ENCODE measurements around the gene AXIN2. TPM values are rescaled to one million over a fixed set of nuclear protein-coding genes. Genes with fewer than 3 reads are reported as not detected.

Gene AXIN2
- total and polyA plus RNA-seq, 2 donors = 9.8 to 27.1 TPM

DNA sequence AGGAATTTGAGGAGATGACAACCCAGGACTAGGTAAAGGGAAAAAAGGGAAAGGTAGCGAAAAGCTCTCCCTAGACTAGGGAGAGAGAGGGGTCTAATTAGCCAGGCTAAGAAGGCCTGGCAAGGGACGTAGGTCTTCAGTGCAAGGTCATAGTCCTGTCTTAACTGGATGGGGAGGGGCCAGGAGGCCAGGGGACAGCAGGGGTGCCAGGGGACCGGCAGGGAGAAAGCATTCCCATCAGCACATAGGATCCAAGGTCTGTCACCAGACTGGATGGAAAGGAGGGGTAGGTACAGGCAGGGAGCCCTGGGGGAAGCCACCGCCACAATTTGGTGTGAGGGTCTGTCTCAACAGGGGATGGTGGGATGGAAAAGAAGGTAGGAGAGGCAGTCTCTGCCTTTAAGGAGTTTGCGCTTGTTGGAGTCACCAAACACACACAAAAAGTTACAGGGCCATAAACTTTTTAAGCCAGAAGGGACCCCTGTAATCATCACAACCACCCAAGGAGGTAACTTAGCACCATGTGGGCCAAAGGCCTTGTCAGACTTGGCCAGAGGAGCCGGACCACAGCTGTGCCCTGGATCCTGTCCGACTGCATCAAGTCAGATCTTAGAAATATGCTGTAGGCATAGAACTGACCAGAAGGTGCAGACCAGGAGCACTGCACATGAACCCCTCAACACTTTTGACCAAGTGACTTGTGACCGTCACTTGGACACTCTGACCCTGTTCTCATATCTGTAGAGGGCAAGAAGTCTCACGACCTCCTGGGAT is 10.0 kb downstream of the AXIN2 start:
- Histone ChIP-seq H3K4me1 (ENCODE audit: control insufficient read depth in 2 of 2, insufficient read depth in 2 of 2, low read length in 2 of 2) (peaks cover 27 to 54% of the 10 kb centered on the region in 2 donors), H3K36me3 (ENCODE audit: control insufficient read depth in 2 of 2, insufficient read depth in 2 of 2, low read length in 1 of 2) (peaks cover 57 to 79% of the 10 kb centered on the region in 2 donors), H3K4me3 (ENCODE audit: low read length in 2 of 2) (no peak overlapping the region), H3K27me3 (ENCODE audit: control insufficient read depth in 2 of 2, insufficient read depth in 1 of 2, low read length in 1 of 2) (no peaks in the 10 kb centered on the region), H3K27ac (ENCODE audit: low read depth in 1 of 2, low read length in 1 of 2) (no peak overlapping the region), H3K9me3 (ENCODE audit: control insufficient read depth in 2 of 2, insufficient read depth in 1 of 2, low read length in 1 of 2) (no peaks in the 10 kb centered on the region)
- WGBS = 95% methylated on average over 9 of the region's 9 CpGs
- no peak for DNase-seq (ENCODE audit: low read depth in 6 of 9, low spot score in 9 of 9)

DNA sequence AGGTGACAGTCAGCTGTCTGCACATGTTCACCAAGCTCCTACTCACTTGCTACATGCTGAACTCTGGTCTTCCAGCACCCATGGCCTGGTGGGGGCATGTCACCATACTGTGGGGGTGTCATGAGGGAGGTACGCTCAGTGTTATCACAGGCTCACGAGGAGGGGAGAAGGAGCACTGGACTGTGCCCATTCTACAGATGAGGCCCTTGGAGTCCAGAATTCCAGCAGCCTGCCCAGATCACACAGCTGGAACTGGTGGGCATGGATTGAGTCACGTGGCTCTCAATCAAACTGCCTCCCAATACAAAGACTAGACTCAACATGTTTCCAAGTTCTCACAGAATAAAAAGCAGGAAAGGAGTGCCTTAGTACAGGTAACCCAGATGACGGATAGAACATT is 10.7 kb downstream of the AXIN2 start:
- peaks cover 64 to 86% of the 10 kb centered on the region in 2 donors for H3K36me3 ChIP-seq (ENCODE audit: control insufficient read depth in 2 of 2, insufficient read depth in 2 of 2, low read length in 1 of 2)
- DNase-seq (ENCODE audit: low read depth in 6 of 9, low spot score in 9 of 9) = no peak
- WGBS = 98% methylated on average over 4 of the region's 4 CpGs
- H3K9me3 ChIP-seq (ENCODE audit: control insufficient read depth in 2 of 2, insufficient read depth in 1 of 2, low read length in 1 of 2) = no peaks in the 10 kb centered on the region
- H3K27me3 ChIP-seq (ENCODE audit: control insufficient read depth in 2 of 2, insufficient read depth in 1 of 2, low read length in 1 of 2) = no peaks in the 10 kb centered on the region
- H3K27ac ChIP-seq (ENCODE audit: low read depth in 1 of 2, low read length in 1 of 2) = no peak overlapping the region
- peaks cover 22 to 58% of the 10 kb centered on the region in 2 donors for H3K4me1 ChIP-seq (ENCODE audit: control insufficient read depth in 2 of 2, insufficient read depth in 2 of 2, low read length in 2 of 2)
- no peak overlapping the region for H3K4me3 ChIP-seq (ENCODE audit: low read length in 2 of 2)

DNA sequence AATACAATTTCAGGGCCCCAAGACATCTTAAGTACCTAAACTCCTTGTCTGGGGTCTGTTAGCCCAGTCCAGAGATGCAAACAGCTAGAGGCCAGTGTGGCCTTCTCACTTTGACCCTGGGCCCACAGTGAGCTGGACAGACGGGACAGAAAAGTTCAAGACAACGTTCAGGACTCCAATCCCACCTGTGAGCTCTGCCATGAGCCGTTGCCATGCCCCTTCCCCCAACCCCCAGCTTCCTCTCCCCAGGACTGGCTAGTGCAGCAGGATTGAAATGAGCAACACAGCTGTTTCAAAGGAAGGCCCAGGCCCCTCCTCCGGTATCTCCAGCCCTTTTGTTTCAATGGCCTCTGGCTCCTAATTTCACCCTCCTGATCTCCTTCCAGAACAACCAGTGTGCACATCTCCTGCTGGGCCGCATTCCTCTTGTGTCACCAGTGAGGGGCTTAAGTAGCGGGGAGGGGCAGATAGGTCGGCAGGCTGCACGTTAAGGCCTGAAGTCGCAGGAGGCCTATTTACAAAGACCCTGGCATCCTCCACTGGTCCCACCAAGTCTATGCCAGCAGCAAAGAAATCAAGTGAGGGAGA is 11.3 kb downstream of the AXIN2 start:
- peaks cover 69 to 92% of the 10 kb centered on the region in 2 donors for H3K36me3 ChIP-seq (ENCODE audit: control insufficient read depth in 2 of 2, insufficient read depth in 2 of 2, low read length in 1 of 2)
- no peaks in the 10 kb centered on the region for H3K27me3 ChIP-seq (ENCODE audit: control insufficient read depth in 2 of 2, insufficient read depth in 1 of 2, low read length in 1 of 2)
- WGBS = 93% methylated on average over 9 of the region's 9 CpGs
- peaks cover 21 to 62% of the 10 kb centered on the region in 2 donors for H3K4me1 ChIP-seq (ENCODE audit: control insufficient read depth in 2 of 2, insufficient read depth in 2 of 2, low read length in 2 of 2)
- H3K27ac ChIP-seq (ENCODE audit: low read depth in 1 of 2, low read length in 1 of 2) = no peak overlapping the region
- no peak for DNase-seq (ENCODE audit: low read depth in 6 of 9, low spot score in 9 of 9)
- no peak overlapping the region for H3K4me3 ChIP-seq (ENCODE audit: low read length in 2 of 2)
- no peaks in the 10 kb centered on the region for H3K9me3 ChIP-seq (ENCODE audit: control insufficient read depth in 2 of 2, insufficient read depth in 1 of 2, low read length in 1 of 2)

DNA sequence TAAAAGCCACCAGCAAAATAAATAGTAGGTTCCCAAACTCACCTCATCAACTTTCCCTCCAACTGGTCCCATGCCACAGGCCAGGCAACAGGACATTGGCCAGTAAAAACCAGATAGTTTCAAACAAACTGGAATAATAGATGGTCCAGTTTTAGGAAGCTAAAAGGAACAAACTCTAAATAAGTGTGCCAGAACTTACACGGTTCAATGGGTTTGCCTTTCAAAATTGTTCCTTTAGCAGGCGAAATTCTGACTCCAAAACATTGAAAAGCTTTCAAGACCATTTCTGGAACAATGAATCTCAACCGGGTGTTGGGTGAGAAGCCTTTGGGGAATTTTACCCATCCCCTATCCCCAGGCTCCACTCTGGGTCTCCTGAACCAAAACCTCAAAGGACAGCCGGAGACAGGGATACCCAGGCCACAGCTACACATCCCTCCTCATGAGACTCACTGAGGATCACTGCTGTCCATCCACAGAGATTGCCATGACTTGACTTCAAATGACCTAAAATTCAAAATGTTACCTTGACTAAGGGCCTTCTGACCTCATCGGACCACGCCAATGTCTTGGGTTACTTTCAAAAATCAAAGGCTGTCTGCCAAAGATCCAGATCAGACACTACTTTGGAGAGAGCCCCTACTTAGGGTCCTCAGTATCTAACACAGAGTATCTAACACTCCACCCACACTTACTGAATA is 13.0 kb downstream of the AXIN2 start:
- no peak overlapping the region for H3K27ac ChIP-seq (ENCODE audit: low read depth in 1 of 2, low read length in 1 of 2)
- H3K27me3 ChIP-seq (ENCODE audit: control insufficient read depth in 2 of 2, insufficient read depth in 1 of 2, low read length in 1 of 2) = no peaks in the 10 kb centered on the region
- H3K36me3 ChIP-seq (ENCODE audit: control insufficient read depth in 2 of 2, insufficient read depth in 2 of 2, low read length in 1 of 2) = peaks cover 77 to 94% of the 10 kb centered on the region in 2 donors
- H3K4me3 ChIP-seq (ENCODE audit: low read length in 2 of 2) = no peak overlapping the region
- no peak for DNase-seq (ENCODE audit: low read depth in 6 of 9, low spot score in 9 of 9)
- no peaks in the 10 kb centered on the region for H3K9me3 ChIP-seq (ENCODE audit: control insufficient read depth in 2 of 2, insufficient read depth in 1 of 2, low read length in 1 of 2)
- peaks cover 21 to 70% of the 10 kb centered on the region in 2 donors for H3K4me1 ChIP-seq (ENCODE audit: control insufficient read depth in 2 of 2, insufficient read depth in 2 of 2, low read length in 2 of 2)
- WGBS = 96% methylated on average over 6 of the region's 6 CpGs

DNA sequence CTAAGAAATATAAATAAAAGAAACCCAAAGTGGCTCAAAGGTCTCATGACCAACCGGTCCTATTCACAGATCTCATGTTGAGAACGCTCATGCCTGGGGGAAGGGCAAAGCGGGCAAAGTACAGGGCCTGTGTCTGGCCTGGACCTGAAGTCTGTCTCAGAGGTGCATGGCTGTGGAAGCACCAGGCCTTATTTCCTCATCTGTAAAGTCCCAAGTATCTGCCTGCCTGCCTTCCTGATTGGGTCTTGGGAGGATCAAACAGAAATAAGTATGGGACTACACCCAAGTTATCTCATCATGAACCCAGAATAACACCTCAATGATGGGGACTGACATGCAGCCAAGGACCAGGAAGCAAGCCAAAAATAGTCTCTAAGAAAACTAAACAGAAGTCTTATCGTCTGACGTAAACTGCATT is 14.2 kb downstream of the AXIN2 start:
- Histone ChIP-seq H3K27me3 (ENCODE audit: control insufficient read depth in 2 of 2, insufficient read depth in 1 of 2, low read length in 1 of 2) (no peaks in the 10 kb centered on the region), H3K36me3 (ENCODE audit: control insufficient read depth in 2 of 2, insufficient read depth in 2 of 2, low read length in 1 of 2) (peaks cover 81 to 98% of the 10 kb centered on the region in 2 donors), H3K27ac (ENCODE audit: low read depth in 1 of 2, low read length in 1 of 2) (no peak overlapping the region), H3K4me3 (ENCODE audit: low read length in 2 of 2) (no peak overlapping the region), H3K4me1 (ENCODE audit: control insufficient read depth in 2 of 2, insufficient read depth in 2 of 2, low read length in 2 of 2) (peaks cover 19 to 66% of the 10 kb centered on the region in 2 donors), H3K9me3 (ENCODE audit: control insufficient read depth in 2 of 2, insufficient read depth in 1 of 2, low read length in 1 of 2) (no peaks in the 10 kb centered on the region)
- no peak for DNase-seq (ENCODE audit: low read depth in 6 of 9, low spot score in 9 of 9)
- WGBS = 91% methylated on average over 5 of the region's 5 CpGs

DNA sequence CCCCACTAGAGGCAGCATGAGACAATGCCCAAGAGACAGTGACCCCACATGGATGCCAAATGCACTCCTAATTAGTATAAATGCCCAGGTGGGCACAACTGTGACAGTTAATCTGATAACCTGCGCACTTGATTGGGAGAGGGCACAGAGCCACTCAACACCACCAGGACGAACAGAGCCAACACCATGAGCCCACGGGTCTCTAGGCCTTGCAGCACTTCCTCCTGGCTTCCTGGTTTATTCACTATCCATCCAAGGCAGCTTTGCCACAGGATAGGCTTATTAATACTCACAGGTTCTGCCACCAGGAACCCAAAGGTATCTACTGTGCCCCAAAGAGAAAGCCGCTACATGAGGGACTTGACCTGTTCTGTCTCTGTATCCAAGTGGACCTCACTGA is 14.9 kb downstream of the AXIN2 start:
- no peak for DNase-seq (ENCODE audit: low read depth in 6 of 9, low spot score in 9 of 9)
- Histone ChIP-seq H3K27ac (ENCODE audit: low read depth in 1 of 2, low read length in 1 of 2) (no peak overlapping the region), H3K27me3 (ENCODE audit: control insufficient read depth in 2 of 2, insufficient read depth in 1 of 2, low read length in 1 of 2) (no peaks in the 10 kb centered on the region), H3K4me1 (ENCODE audit: control insufficient read depth in 2 of 2, insufficient read depth in 2 of 2, low read length in 2 of 2) (peaks cover 19 to 60% of the 10 kb centered on the region in 2 donors), H3K4me3 (ENCODE audit: low read length in 2 of 2) (no peak overlapping the region), H3K9me3 (ENCODE audit: control insufficient read depth in 2 of 2, insufficient read depth in 1 of 2, low read length in 1 of 2) (peaks cover 0 to 2% of the 10 kb centered on the region in 2 donors), H3K36me3 (ENCODE audit: control insufficient read depth in 2 of 2, insufficient read depth in 2 of 2, low read length in 1 of 2) (peaks cover 85 to 98% of the 10 kb centered on the region in 2 donors)
- WGBS = 92% methylated on average over 4 of the region's 4 CpGs

DNA sequence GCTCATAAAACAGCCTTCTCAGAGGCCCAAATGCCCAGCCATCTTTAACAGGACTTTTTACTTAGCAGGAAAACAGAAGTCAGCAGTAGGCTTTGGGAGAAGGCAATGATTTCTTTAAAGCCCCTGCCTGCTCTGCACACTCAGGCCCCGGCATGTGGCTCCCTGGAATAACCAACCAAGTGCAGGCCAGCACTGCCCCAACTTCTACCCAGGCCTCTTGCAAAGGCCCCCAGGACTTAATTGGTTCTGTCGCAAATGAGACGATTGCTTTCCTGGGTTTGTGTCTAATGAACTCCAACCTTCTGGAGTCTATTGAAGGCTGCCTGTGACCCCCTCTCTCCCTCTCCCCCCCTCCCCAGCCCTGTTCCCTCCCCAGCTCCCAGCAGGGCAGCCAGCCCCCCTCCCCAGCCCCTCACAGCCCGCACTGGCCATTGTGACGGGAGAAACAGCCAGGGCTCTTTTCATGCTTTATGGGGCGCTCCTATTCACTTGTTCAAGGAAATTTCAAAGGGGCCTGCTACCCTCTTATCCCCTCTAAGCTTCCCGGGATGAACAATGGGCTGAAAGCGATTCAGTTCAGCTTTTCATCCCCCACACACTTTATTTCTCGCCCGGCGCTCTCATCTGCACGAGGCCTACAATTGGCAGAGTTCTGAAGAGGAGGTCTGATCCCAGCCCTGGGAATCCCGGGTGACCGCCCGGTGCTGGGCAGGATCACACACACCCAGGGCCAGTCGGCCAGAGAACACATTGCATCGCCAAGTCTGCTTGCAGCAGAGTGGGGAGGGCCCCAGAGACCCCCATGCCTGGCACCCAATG is 15.5 kb downstream of the AXIN2 start:
- H3K9me3 ChIP-seq (ENCODE audit: control insufficient read depth in 2 of 2, insufficient read depth in 1 of 2, low read length in 1 of 2) = peaks cover 0 to 4% of the 10 kb centered on the region in 2 donors
- H3K27ac ChIP-seq (ENCODE audit: low read depth in 1 of 2, low read length in 1 of 2) = no peak overlapping the region
- H3K36me3 ChIP-seq (ENCODE audit: control insufficient read depth in 2 of 2, insufficient read depth in 2 of 2, low read length in 1 of 2) = peaks cover 84 to 98% of the 10 kb centered on the region in 2 donors
- peaks cover 14 to 56% of the 10 kb centered on the region in 2 donors for H3K4me1 ChIP-seq (ENCODE audit: control insufficient read depth in 2 of 2, insufficient read depth in 2 of 2, low read length in 2 of 2)
- no peak for DNase-seq (ENCODE audit: low read depth in 6 of 9, low spot score in 9 of 9)
- H3K4me3 ChIP-seq (ENCODE audit: low read length in 2 of 2) = no peak overlapping the region
- 98% methylated on average over 17 of the region's 17 CpGs for WGBS
- no peaks in the 10 kb centered on the region for H3K27me3 ChIP-seq (ENCODE audit: control insufficient read depth in 2 of 2, insufficient read depth in 1 of 2, low read length in 1 of 2)

DNA sequence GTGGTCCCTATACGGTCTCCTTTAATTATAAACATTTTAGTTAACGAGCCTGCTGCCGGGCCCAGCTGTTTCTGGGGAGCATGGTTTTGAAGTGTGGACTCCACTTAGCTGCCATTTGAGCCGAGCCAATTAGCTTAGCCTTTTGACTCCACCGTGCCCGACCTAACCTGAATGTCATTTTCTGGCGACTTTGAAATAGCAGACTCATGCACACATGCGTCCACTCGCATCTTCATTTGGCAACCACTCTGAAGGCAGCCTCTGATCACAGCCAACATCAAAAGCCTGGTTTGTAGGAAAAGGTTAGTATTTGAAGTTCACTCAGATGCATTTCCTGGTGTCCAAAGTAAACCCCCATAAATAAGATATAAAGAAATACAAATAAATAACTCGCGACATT is 16.8 kb downstream of the AXIN2 start:
- DNase-seq (ENCODE audit: low read depth in 6 of 9, low spot score in 9 of 9) = no peak
- Histone ChIP-seq H3K4me1 (ENCODE audit: control insufficient read depth in 2 of 2, insufficient read depth in 2 of 2, low read length in 2 of 2) (peaks cover 22 to 56% of the 10 kb centered on the region in 2 donors), H3K27ac (ENCODE audit: low read depth in 1 of 2, low read length in 1 of 2) (no peak overlapping the region), H3K27me3 (ENCODE audit: control insufficient read depth in 2 of 2, insufficient read depth in 1 of 2, low read length in 1 of 2) (no peaks in the 10 kb centered on the region), H3K9me3 (ENCODE audit: control insufficient read depth in 2 of 2, insufficient read depth in 1 of 2, low read length in 1 of 2) (peaks cover 0 to 4% of the 10 kb centered on the region in 2 donors), H3K36me3 (ENCODE audit: control insufficient read depth in 2 of 2, insufficient read depth in 2 of 2, low read length in 1 of 2) (peaks cover 81 to 98% of the 10 kb centered on the region in 2 donors), H3K4me3 (ENCODE audit: low read length in 2 of 2) (no peak overlapping the region)
- 95% methylated on average over 11 of the region's 11 CpGs for WGBS

Data from thymus (tissue), 11 donors.